Measurements from ENCODE around the gene PPIB.
"Not testable (repeated sequence)": the region's sequence is repeated elsewhere in the genome, so short reads cannot be mapped to it uniquely, and the experiment has no call there.

The PPIB gene

GRCh38 chr15:64110950-64111678 lies 51.7 kb downstream of the PPIB start:
- no peak for DNase-seq

GRCh38 chr15:64110108-64110701 lies 52.6 kb downstream of the PPIB start:
- not testable (repeated sequence) for DNase-seq

GRCh38 chr15:64107337-64107736 lies 55.5 kb downstream of the PPIB start:
- DNase-seq = no peak
